Measurements from ENCODE around the gene GRIP2.

The GRIP2 gene

GRCh38 chr3:14586611-14587010 lies 46.5 kb upstream of the GRIP2 start:
- Histone ChIP-seq H4K20me1 (ENCODE audit: insufficient read depth, low read length) (no peaks in the 10 kb centered on the region), H3K27me3 (replicated peaks; ENCODE audit: insufficient read depth, low read length) (peaks cover 53% of the 10 kb centered on the region), H2AFZ (ENCODE audit: low read length) (no peak overlapping the region), H3K9ac (ENCODE audit: low read length) (no peak overlapping the region), H3K36me3 (replicated peaks; ENCODE audit: insufficient read depth, low read length) (no peaks in the 10 kb centered on the region), H3K4me3 (ENCODE audit: low read length) (no peak overlapping the region), H3K9me3 (replicated peaks; ENCODE audit: insufficient read depth, low read length) (no peaks in the 10 kb centered on the region), H3K9me2 (replicated peaks; ENCODE audit: insufficient read depth, low read length) (no peaks in the 10 kb centered on the region), H3F3A (ENCODE audit: insufficient read depth, low read length) (no peaks in the 10 kb centered on the region), H3K27ac (ENCODE audit: low read length) (no peak overlapping the region), H3K4me2 (ENCODE audit: low read depth, low read length) (no peak overlapping the region), H3K4me1 (ENCODE audit: low read length) (no peaks in the 10 kb centered on the region), H3K79me2 (ENCODE audit: low read length) (no peaks in the 10 kb centered on the region)
- TF ChIP-seq CTCF (IDR thresholded peaks at IDR 0.05; ENCODE audit: low read length): no peak
- no peak for TF ChIP-seq EZH2 (optimal IDR thresholded peaks at IDR 0.05; ENCODE audit: low read depth, low read length)
- TF ChIP-seq EZH2phosphoT487 (IDR thresholded peaks at IDR 0.05; ENCODE audit: low read length): no peak
- DNase-seq: no peak

GRCh38 chr3:14583548-14584091 lies 43.5 kb upstream of the GRIP2 start:
- H3K27me3 ChIP-seq (replicated peaks; ENCODE audit: insufficient read depth, low read length): peaks cover 58% of the 10 kb centered on the region
- H3K9me3 ChIP-seq (replicated peaks; ENCODE audit: insufficient read depth, low read length): no peaks in the 10 kb centered on the region
- H3K79me2 ChIP-seq (ENCODE audit: low read length): no peaks in the 10 kb centered on the region
- H3K36me3 ChIP-seq (replicated peaks; ENCODE audit: insufficient read depth, low read length): no peaks in the 10 kb centered on the region
- no peak for DNase-seq
- H3K4me1 ChIP-seq (ENCODE audit: low read length): no peaks in the 10 kb centered on the region
- no peak overlapping the region for H3K4me3 ChIP-seq (ENCODE audit: low read length)
- no peaks in the 10 kb centered on the region for H3F3A ChIP-seq (ENCODE audit: insufficient read depth, low read length)
- no peak for TF ChIP-seq CTCF (IDR thresholded peaks at IDR 0.05; ENCODE audit: low read length)
- no peak for TF ChIP-seq EZH2phosphoT487 (IDR thresholded peaks at IDR 0.05; ENCODE audit: low read length)
- TF ChIP-seq EZH2 (optimal IDR thresholded peaks at IDR 0.05; ENCODE audit: low read depth, low read length): no peak
- no peak overlapping the region for H2AFZ ChIP-seq (ENCODE audit: low read length)
- H3K4me2 ChIP-seq (ENCODE audit: low read depth, low read length): no peak overlapping the region
- H3K27ac ChIP-seq (ENCODE audit: low read length): no peak overlapping the region
- H4K20me1 ChIP-seq (ENCODE audit: insufficient read depth, low read length): no peaks in the 10 kb centered on the region
- no peaks in the 10 kb centered on the region for H3K9me2 ChIP-seq (replicated peaks; ENCODE audit: insufficient read depth, low read length)
- H3K9ac ChIP-seq (ENCODE audit: low read length): no peak overlapping the region

- Histone ChIP-seq H3K4me1 (ENCODE audit: low read length) (no peaks in the 10 kb centered on the region), H3K4me3 (ENCODE audit: low read length) (no peak overlapping the region), H3K27me3 (replicated peaks; ENCODE audit: insufficient read depth, low read length) (peaks cover 55% of the 10 kb centered on the region), H3K36me3 (replicated peaks; ENCODE audit: insufficient read depth, low read length) (no peaks in the 10 kb centered on the region), H3K79me2 (ENCODE audit: low read length) (no peaks in the 10 kb centered on the region), H3K9ac (ENCODE audit: low read length) (no peak overlapping the region), H3K9me2 (replicated peaks; ENCODE audit: insufficient read depth, low read length) (no peaks in the 10 kb centered on the region), H3K27ac (ENCODE audit: low read length) (no peak overlapping the region), H4K20me1 (ENCODE audit: insufficient read depth, low read length) (no peaks in the 10 kb centered on the region), H2AFZ (ENCODE audit: low read length) (no peak overlapping the region), H3K9me3 (replicated peaks; ENCODE audit: insufficient read depth, low read length) (no peaks in the 10 kb centered on the region), H3K4me2 (ENCODE audit: low read depth, low read length) (no peak overlapping the region), H3F3A (ENCODE audit: insufficient read depth, low read length) (no peaks in the 10 kb centered on the region)
- DNase-seq: no peak
- TF ChIP-seq EZH2phosphoT487 (IDR thresholded peaks at IDR 0.05; ENCODE audit: low read length) (no peak), CTCF (IDR thresholded peaks at IDR 0.05; ENCODE audit: low read length) (no peak), EZH2 (optimal IDR thresholded peaks at IDR 0.05; ENCODE audit: low read depth, low read length) (no peak)
These were observed 41.9 kb upstream of the GRIP2 start for GRCh38 chr3:14582045-14582410.
